Subcutaneous adipose tissue (tissue), 4 donors: ENCODE results near the gene HOXD10. TPM values are rescaled to one million over a fixed set of nuclear protein-coding genes. Genes with fewer than 3 reads are reported as not detected.

Experiments
- CTCF ChIP-seq: fragments of 450-650 bp; IDR thresholded peaks from one replicate; pipeline ENCODE4 v1.5.1; 2016; ENCODE audit warnings: low read depth, mild to moderate bottlenecking, control low read depth, antibody characterized with exemption, moderate library complexity
- total RNA-seq, 4 donors: library from RNA; depleted of rRNA; stranded (reverse); fragments of >200 nt; gene quantifications; one replicate each; pipeline ENCODE4 v1.1.0, GENCODE V29; 2016

The HOXD10 gene
- total RNA-seq, 4 donors from 2014 or later: 0.17 to 0.66 TPM; not detected in 2

DNA sequence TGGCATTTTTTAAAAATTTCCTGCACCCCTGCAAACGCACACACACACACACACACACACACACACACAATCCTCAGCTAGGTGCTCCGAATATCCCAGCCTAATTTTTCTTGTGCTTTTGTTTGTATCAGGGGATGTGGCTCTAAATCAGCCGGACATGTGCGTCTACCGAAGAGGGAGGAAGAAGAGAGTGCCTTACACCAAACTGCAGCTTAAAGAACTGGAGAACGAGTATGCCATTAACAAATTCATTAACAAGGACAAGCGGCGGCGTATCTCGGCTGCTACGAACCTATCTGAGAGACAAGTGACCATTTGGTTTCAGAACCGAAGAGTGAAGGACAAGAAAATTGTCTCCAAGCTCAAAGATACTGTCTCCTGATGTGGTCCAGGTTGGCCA lies 22.2 kb upstream of the HOXD10 start:
- no peak for TF ChIP-seq CTCF

- TF ChIP-seq CTCF: no peak
Observed at GRCh38 chr2:176095421-176095820, 21.2 kb upstream of the HOXD10 start.

GRCh38 chr2:176096243-176096985 lies 20.2 kb upstream of the HOXD10 start:
- TF ChIP-seq CTCF: no peak

DNA sequence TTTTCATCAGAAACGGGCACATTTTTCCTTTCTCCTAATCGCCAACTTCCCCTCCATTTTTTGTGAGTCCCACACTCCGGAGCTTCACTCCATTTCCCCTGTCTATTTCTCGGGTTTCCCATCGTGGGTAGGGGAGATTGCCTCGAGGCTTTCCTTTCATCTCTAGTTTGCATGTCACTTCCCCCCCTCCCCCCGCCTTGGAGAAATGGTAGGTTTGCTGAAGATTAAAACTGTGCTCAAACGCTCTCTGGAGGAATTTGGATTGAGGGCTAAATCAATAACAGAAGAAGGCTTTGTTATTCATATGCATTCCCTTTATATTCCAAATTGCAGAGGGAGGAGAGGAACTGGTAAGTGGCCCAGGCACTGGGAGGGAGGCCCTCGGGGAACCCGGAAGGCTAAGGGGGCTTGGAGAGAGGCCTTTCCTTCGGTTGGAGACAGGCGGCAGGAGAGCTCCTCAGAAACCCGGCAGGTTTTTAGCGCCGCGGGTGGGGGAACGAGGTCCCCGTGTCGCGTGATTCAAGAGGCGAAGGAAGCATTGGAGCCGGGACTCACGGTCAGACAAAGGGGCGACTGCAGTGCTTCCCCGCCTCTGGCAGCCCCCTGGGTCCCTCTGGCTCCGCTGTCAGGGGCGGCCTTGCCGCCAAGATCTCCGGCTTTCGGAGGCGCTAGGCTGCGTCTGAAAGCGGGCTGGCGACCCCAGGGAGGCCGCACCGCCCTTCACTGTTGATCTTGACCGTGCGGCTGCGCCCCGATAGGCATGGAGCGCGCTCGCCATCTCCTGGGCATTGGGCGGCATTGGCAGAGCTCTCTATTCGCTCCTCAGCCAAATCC lies 19.4 kb upstream of the HOXD10 start:
- TF ChIP-seq CTCF: no peak

DNA sequence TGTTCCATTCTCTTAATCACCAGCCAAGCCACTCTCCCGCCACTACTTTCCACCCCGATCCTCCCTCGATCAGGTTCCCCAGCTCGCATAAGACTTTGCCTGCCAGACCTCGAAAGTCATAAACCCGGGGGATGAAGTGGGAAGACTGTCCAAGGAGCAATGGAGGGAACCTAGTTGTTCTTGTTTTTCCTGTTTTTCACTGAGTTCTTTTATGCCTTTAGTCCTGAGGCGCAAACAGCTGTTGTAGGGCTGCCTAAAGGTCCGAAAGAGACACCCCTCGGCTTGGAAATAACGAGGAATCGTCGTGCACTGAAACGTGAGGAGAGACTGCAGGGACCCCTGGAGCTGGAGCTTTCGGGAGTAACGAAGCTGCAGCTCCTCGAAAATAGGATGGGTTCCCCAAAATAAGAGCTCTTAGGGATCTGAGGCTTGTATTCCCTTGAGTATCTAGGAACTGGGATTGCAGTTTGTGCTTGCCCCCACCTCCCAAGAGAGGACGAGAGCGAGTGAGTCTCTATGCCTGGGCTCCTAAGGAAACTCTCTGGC lies 18.7 kb upstream of the HOXD10 start:
- no peak for TF ChIP-seq CTCF

DNA sequence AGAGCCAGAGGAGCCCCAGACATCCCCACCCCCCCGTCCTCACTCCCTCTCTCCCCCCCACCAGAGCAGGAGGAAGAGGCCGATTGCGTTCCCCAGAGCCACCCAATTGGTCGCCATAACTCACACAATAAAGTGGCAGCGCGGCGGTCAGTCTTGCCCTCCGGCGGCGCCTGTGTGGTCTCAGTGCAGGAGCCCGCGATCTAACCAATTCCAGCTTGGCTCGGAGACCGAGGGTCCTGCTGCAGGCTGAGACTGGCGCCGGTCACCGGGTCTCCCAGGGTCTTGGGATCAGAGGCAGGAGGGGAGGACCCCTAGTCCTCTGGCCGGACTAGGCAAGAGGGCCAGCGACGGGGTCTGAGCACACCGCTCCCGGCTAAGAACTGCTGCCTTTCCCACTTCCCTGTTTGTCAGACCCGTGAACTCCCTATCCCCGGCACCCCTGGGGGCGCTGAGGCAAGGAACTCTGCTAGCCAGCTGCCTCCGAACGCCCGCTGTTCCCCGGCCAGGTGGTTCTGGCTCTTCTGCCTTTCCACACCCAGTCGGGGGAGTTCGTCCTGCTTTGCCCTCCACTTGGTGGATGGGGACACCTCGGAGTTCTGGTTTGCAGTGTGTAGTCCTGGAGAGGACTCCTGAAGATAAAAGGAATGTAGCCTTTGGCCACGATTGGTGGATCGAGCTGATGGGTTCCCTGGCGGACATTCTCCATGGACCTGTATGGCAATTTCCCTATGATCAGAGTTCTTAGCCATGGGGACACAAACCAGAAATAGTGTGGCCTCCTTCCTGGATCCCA lies 18.0 kb upstream of the HOXD10 start:
- TF ChIP-seq CTCF: no peak
